Measurements from ENCODE around the gene ALG14. TPM values are rescaled to one million over a fixed set of nuclear protein-coding genes. Genes with fewer than 3 reads are reported as not detected.
A peak's percentile ranks its signal among the peaks of the same experiment; 100 is the strongest.

The ALG14 gene
- total RNA-seq, 4 donors from 2014 or later = 0.53 to 1.3 (median 1.0) TPM

DNA sequence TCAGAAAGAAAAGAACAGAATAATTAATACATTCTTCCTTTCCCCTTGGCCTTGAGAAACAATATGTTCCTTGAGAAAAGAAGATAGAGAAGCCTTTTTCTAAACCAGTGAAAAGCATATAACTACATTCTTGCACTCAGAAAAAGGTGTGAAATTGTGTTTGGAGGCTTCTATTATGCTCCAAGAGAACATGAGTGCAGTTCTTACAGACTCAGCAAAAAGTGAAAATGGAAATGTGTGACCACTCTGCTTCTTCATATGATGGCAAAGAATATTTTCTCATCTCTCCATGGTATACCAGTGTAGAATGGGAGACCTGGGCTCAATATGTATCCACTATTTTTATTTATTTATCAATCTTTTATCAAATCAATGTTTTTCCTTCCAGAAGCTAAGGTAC is 43.2 kb downstream of the ALG14 start:
- H3K27ac ChIP-seq = no peak overlapping the region
- intact Hi-C loops (cut with DNase I) = no loop called here

GRCh38 chr1:95028954-95029353 is 43.8 kb downstream of the ALG14 start:
- peaks cover 0 to 16% (median 0%) of the 10 kb centered on the region in 3 donors for H3K36me3 ChIP-seq
- TF ChIP-seq, protein P1, sequence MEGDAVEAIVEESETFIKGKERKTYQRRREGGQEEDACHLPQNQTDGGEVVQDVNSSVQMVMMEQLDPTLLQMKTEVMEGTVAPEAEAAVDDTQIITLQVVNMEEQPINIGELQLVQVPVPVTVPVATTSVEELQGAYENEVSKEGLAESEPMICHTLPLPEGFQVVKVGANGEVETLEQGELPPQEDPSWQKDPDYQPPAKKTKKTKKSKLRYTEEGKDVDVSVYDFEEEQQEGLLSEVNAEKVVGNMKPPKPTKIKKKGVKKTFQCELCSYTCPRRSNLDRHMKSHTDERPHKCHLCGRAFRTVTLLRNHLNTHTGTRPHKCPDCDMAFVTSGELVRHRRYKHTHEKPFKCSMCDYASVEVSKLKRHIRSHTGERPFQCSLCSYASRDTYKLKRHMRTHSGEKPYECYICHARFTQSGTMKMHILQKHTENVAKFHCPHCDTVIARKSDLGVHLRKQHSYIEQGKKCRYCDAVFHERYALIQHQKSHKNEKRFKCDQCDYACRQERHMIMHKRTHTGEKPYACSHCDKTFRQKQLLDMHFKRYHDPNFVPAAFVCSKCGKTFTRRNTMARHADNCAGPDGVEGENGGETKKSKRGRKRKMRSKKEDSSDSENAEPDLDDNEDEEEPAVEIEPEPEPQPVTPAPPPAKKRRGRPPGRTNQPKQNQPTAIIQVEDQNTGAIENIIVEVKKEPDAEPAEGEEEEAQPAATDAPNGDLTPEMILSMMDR (IDR thresholded peaks at IDR 0.05) = no peak
- TF ChIP-seq POLR2A (IDR thresholded peaks at IDR 0.05) = no peak
- intact Hi-C loops (cut with DNase I) = no loop called here
- peaks cover 0 to 2% (median 0%) of the 10 kb centered on the region in 3 donors for H3K4me1 ChIP-seq
- peaks cover 0 to 6% (median 0%) of the 10 kb centered on the region in 3 donors for H3K9me3 ChIP-seq
- DNase-seq = no peak
- H3K27me3 ChIP-seq = no peaks in the 10 kb centered on the region
- no peak overlapping the region for H3K4me3 ChIP-seq
- H3K27ac ChIP-seq = no peak overlapping the region

More for the DNA sequence above, 43.2 kb downstream of the ALG14 start:
- no peak overlapping the region for H3K4me3 ChIP-seq
- H3K27me3 ChIP-seq = no peaks in the 10 kb centered on the region
- TF ChIP-seq, protein P1 (IDR thresholded peaks at IDR 0.05) = no peak
- no peak for TF ChIP-seq POLR2A (IDR thresholded peaks at IDR 0.05)
- peaks cover 0 to 16% (median 0%) of the 10 kb centered on the region in 3 donors for H3K36me3 ChIP-seq
- DNase-seq = no peak
- peaks cover 0 to 6% (median 0%) of the 10 kb centered on the region in 3 donors for H3K9me3 ChIP-seq
- no peaks in the 10 kb centered on the region for H3K4me1 ChIP-seq

DNA sequence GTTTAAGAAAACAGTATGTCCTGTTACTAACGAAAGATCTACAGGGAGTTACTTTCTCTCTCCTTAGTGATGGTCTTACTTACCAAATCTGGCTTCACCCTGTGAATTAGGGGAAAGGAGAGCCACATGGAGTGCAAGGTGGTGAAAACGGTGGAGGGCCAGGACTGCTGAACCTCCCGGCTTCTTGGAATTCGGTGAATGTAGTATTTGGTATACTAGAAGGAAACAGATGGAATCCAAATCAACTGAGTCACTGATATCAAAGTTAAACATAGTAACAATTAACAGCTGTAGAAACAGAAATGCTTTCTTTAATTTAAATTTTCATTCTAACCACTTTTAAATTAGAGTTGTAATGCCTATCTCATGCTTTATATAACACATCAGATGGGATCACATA is 45.7 kb downstream of the ALG14 start:
- Histone ChIP-seq H3K4me3 (no peak overlapping the region), H3K4me1 (peaks cover 0 to 21% (median 5%) of the 10 kb centered on the region in 3 donors), H3K27me3 (no peaks in the 10 kb centered on the region), H3K9me3 (peaks cover 0 to 6% (median 0%) of the 10 kb centered on the region in 3 donors), H3K27ac (no peak overlapping the region), H3K36me3 (peaks cover 0 to 16% (median 0%) of the 10 kb centered on the region in 3 donors)
- intact Hi-C loops (cut with DNase I) = no loop called here
- no peak for DNase-seq
- no peak for TF ChIP-seq POLR2A (IDR thresholded peaks at IDR 0.05)
- TF ChIP-seq, protein P1 (IDR thresholded peaks at IDR 0.05) = no peak
- WGBS, 2 donors = 85 to 95% methylated on average over 4 of the region's 4 CpGs

DNA sequence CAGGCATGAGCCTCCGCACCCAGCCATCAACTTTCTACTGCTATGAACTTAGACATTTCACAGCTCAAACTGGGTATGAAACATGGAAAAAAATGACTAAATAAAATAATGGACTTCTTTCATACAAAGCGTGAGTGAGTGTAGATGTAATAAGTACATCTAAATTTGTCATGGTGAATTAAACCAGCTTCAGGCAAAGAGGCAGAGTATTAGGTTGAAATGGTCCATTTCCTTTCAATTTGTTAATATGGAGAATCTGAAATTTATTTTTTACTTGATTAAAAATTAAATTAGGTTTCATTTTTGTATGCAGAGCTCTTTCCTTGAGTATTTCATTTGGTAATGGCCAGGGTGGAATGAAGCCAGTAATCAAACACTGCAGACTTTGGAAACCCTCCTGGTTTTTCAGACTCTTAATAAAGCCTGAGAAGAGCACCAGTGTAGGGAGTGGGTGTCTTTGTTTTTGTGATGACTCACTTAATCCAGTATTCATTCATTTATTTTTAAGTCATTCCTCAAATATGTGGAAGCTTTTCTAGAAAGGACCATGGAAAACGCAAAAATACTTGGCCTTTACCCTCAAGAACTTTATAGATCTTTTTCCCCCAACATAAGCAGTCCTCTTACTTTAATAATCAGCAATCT is 49.2 kb downstream of the ALG14 start:
- H3K27me3 ChIP-seq = no peaks in the 10 kb centered on the region
- no peak overlapping the region for H3K4me3 ChIP-seq
- 43 to 55% methylated on average over 3 of the region's 3 CpGs for WGBS, 2 donors
- peaks cover 0 to 16% (median 0%) of the 10 kb centered on the region in 3 donors for H3K36me3 ChIP-seq
- H3K9me3 ChIP-seq = no peaks in the 10 kb centered on the region
- H3K4me1 ChIP-seq = peaks cover 0 to 43% (median 18%) of the 10 kb centered on the region in 3 donors
- DNase-seq = no peak
- H3K27ac ChIP-seq = peak overlapping the region in 3 of 4 donors; percentile 58 to 72 (median 66)
- intact Hi-C loops (cut with DNase I) = no loop called here
- TF ChIP-seq, protein P1 (IDR thresholded peaks at IDR 0.05) = no peak
- TF ChIP-seq POLR2A (IDR thresholded peaks at IDR 0.05) = no peak

DNA sequence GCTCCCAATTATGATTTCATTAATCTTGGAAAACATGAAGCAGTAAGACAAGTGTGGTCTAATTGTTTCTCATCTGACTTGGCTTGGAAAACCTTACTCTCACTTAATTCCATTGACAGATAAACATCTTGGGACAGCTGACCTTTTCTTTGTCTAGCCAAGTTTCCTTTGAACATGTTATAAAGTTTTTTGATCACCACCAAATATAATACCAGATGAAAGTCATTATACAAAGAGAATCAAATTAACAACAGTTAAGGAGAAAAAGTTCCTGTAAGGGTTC is 50.2 kb downstream of the ALG14 start:
- Histone ChIP-seq H3K9me3 (no peaks in the 10 kb centered on the region), H3K27ac (peak overlapping the region in 3 of 4 donors; percentile 58 to 73 (median 66)), H3K36me3 (peaks cover 0 to 16% (median 0%) of the 10 kb centered on the region in 3 donors), H3K4me1 (peaks cover 0 to 53% (median 20%) of the 10 kb centered on the region in 3 donors), H3K27me3 (no peaks in the 10 kb centered on the region), H3K4me3 (no peak overlapping the region)
- TF ChIP-seq, protein P1 (IDR thresholded peaks at IDR 0.05) = no peak
- TF ChIP-seq POLR2A (IDR thresholded peaks at IDR 0.05) = no peak
- no peak for DNase-seq
- intact Hi-C loops (cut with DNase I) = no loop called here

Measured in esophagus squamous epithelium (tissue), 5 donors.